GM19043 (cell line): Measurements from ENCODE around the gene ZMYND19.
"Not testable (repeated sequence)": the region's sequence is repeated elsewhere in the genome, so short reads cannot be mapped to it uniquely, and the experiment has no call there.

ENCODE experiments used
- ATAC-seq: cut with Tn5 transposase; IDR thresholded peaks from one replicate; pipeline ENCODE4 v1.9.1; 2021; ENCODE audit warnings: low read depth; ENCODE audit not compliant: unreplicated experiment

The ZMYND19 gene

DNA sequence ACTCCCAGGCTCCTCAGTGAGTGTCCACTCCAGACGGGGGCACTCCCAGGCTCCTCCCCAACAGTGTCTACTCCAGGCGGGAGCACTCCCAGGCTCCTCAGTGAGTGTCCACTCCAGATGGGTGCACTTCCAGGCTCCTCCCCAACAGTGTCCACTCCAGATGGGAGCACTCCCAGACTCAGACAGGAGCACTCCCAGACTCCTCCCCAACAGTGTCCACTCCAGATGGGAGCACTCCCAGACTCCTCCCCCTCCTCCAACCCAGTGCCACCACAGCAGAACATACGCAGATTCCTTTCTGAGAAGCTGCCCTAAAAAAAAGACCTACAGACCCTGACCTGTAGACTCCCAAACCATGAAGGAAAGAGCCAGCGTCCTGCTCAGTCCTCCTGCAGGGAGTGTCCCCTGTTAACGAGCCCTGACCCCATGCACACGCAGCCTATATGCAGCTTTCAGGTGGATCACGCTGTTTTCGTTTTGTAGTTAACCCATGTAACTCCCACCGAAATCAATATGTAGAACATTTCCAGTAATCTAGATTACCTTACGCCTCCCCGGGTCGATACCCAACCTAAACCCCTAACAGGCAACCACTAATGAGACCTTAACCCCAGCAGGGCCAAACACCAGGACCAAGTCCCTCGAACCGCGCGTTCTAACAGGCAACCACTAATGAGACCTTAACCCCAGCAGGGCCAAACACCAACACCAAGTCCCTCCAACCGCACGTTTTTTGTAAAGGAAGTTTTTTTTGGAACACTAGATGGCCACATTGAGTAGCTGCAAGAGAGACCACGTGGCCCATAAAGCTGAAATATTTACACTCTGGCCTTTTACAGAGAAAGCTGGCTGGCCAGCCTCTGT lies 55.8 kb downstream of the ZMYND19 start:
- ATAC-seq, result no peak

DNA sequence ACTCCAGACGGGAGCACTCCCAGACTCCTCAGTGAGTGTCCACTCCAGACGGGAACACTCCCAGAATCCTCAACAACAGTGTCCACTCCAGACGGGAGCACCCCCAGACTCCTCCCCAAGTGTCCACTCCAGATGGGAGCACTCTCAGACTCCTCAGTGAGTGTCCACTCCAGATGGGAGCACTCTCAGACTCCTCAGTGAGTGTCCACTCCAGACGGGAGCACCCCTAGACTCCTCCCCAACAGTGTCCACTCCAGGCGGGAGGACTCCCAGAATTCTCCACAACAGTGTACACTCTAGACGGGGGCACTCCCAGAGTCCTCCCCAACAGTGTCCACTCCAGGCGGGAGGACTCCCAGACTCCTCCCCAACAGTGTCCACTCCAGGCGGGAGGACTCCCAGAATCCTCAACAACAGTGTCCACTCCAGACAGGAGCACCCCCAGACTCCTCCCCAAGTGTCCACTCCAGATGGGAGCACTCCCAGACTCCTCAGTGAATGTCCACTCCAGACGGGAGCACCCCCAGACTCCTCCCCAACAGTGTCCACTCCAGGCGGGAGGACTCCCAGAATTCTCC lies 57.3 kb downstream of the ZMYND19 start:
- not testable (repeated sequence) for ATAC-seq
